Prostate gland (tissue), 2 donors: Measurements from ENCODE around the gene TPPP3.

Experiments
- POLR2AphosphoS5 ChIP-seq: sonication (generic); formaldehyde crosslinking; IDR thresholded peaks from one replicate; pipeline ENCODE4 v1.6.1; 2017; ENCODE audit warnings: antibody characterized with exemption
- TF ChIP-seq, protein P1 (sequence below), 4 experiments: fragments of 200-600 bp in 2 of 4; fragments of 450-650 bp in 2 of 4; sonication (generic) in 2 of 4; IDR thresholded peaks; 1 replicate in 3 of 4; 2 replicates in 1 of 4; pipeline ENCODE4 v1.5.1; 2016 to 2019; ENCODE audit warnings: antibody characterized with exemption in 4 of 4, mild to moderate bottlenecking in 2 of 4, moderate library complexity in 2 of 4

DNA sequence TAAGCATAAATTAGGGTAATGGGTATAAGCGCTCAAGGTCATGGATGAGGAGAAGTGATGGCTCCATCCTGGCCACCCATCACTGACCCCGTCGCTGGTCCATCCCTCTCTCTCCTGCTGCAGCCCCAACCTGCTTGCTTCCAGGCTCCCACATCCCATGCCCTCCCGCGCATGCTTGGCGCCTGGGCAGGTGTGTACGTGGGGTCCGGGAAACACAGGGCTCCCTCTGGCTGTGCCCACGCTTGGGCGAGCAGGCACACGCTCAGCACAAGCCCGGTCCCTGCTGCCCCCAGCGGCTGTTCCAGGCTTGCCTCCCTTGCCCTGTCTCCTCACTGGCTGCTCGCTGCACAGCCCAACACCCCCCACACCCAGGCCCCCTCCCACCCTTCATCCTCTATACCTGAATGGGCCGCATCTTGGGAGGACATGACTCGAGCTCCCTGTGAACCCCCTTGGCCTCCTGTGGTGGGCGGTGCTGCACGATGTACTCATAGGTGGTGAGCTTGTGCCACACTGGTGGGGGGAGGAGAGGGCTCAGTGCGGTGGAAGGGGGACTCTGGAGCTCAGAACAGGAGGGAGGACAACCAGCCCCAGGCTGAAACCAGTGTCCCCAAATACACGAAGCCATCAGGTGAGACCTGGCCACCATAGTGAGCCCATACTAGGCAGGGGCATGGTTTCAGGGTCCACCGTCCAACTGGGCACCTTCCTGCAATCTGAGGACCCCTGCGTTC is 4.7 kb upstream of the TPPP3 start:
- TF ChIP-seq, protein P1, sequence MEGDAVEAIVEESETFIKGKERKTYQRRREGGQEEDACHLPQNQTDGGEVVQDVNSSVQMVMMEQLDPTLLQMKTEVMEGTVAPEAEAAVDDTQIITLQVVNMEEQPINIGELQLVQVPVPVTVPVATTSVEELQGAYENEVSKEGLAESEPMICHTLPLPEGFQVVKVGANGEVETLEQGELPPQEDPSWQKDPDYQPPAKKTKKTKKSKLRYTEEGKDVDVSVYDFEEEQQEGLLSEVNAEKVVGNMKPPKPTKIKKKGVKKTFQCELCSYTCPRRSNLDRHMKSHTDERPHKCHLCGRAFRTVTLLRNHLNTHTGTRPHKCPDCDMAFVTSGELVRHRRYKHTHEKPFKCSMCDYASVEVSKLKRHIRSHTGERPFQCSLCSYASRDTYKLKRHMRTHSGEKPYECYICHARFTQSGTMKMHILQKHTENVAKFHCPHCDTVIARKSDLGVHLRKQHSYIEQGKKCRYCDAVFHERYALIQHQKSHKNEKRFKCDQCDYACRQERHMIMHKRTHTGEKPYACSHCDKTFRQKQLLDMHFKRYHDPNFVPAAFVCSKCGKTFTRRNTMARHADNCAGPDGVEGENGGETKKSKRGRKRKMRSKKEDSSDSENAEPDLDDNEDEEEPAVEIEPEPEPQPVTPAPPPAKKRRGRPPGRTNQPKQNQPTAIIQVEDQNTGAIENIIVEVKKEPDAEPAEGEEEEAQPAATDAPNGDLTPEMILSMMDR (IDR thresholded peaks at IDR 0.05): peak in 2 of 4 experiments; percentile 19 to 48
- no peak for TF ChIP-seq POLR2AphosphoS5
